ENCODE results near the gene PITX1.

- TF ChIP-seq CTCF (IDR thresholded peaks at IDR 0.05 in 2 of 3, conservative IDR thresholded peaks at IDR 0.05 in 1 of 3; ENCODE audit: borderline replicate concordance in 1 of 3, insufficient read depth in 1 of 3, low read depth in 2 of 3, low read length in 2 of 3), result no peak
- TF ChIP-seq EZH2phosphoT487 (IDR thresholded peaks at IDR 0.05; ENCODE audit: borderline replicate concordance), result no peak
- no peak for TF ChIP-seq MAX (IDR thresholded peaks at IDR 0.05)
- TF ChIP-seq POLR2A (IDR thresholded peaks at IDR 0.05; ENCODE audit: borderline replicate concordance, extremely low read depth, insufficient read depth, insufficient read length), result no peak
- TF ChIP-seq POLR2AphosphoS5 (IDR thresholded peaks at IDR 0.05; ENCODE audit: low read depth, low read length), result no peak
- TF ChIP-seq EZH2 (IDR thresholded peaks at IDR 0.05), result no peak
- no peak for TF ChIP-seq TCF7L2 (IDR thresholded peaks at IDR 0.05; ENCODE audit: borderline replicate concordance, extremely low read depth, insufficient read depth, insufficient read length)
- TF ChIP-seq EGR1 (IDR thresholded peaks at IDR 0.05; ENCODE audit: low read depth), result no peak
- TF ChIP-seq JUND (IDR thresholded peaks at IDR 0.05), result no peak
- TF ChIP-seq SRF (IDR thresholded peaks at IDR 0.05; ENCODE audit: low read depth), result no peak
- no peak for TF ChIP-seq YY1 (IDR thresholded peaks at IDR 0.05; ENCODE audit: extremely low read depth, insufficient replicate concordance, low read depth, low read length)
- TF ChIP-seq CEBPB (IDR thresholded peaks at IDR 0.05; ENCODE audit: low read depth), result no peak
- no peak for TF ChIP-seq SP1 (IDR thresholded peaks at IDR 0.05; ENCODE audit: low read depth)
- no peak for TF ChIP-seq ZNF274 (IDR thresholded peaks at IDR 0.05; ENCODE audit: low read depth, low read length)
Observed at GRCh38 chr5:135050244-135050767, 16.3 kb upstream of the PITX1 start.
